Hematopoietic multipotent progenitor cell treated with erythropoietin and hydrocortisone succinate and interleukin-3 and kit ligand, for 6 days (in vitro differentiated cells): ENCODE data around the gene UBAC1.
A peak's percentile ranks its signal among the peaks of the same experiment; 100 is the strongest.
"Not testable (repeated sequence)": the region's sequence is repeated elsewhere in the genome, so short reads cannot be mapped to it uniquely, and the experiment has no call there.

Experiments used
- DNase-seq: peaks from one replicate; pipeline ENCODE4 v3.0.0-alpha.2; 2015

The UBAC1 gene

GRCh38 chr9:135976531-135976930 lies 15.4 kb upstream of the UBAC1 start:
- DNase-seq: no peak

- no peak for DNase-seq
These were observed 14.7 kb upstream of the UBAC1 start for GRCh38 chr9:135975834-135976233.

- no peak for DNase-seq
These were observed 13.0 kb upstream of the UBAC1 start for GRCh38 chr9:135974220-135974573.

GRCh38 chr9:135973277-135974219 lies 12.4 kb upstream of the UBAC1 start:
- peak; percentile 51 for DNase-seq

GRCh38 chr9:135971892-135972291 lies 10.7 kb upstream of the UBAC1 start:
- no peak for DNase-seq

- no peak for DNase-seq
These were observed 10.1 kb upstream of the UBAC1 start for GRCh38 chr9:135971111-135971766.

GRCh38 chr9:135970128-135970815 lies 9.1 kb upstream of the UBAC1 start:
- no peak for DNase-seq

- DNase-seq: no peak
These were observed 8.0 kb upstream of the UBAC1 start for GRCh38 chr9:135969064-135969683.

- no peak for DNase-seq
These were observed 7.4 kb upstream of the UBAC1 start for GRCh38 chr9:135968601-135969000.

GRCh38 chr9:135968083-135968476 lies 6.9 kb upstream of the UBAC1 start:
- no peak for DNase-seq

- DNase-seq: not testable (repeated sequence)
These were observed 5.7 kb upstream of the UBAC1 start for GRCh38 chr9:135966916-135967260.

- DNase-seq: no peak
These were observed 4.1 kb upstream of the UBAC1 start for GRCh38 chr9:135965124-135965756.

- no peak for DNase-seq
These were observed 2.8 kb upstream of the UBAC1 start for GRCh38 chr9:135963938-135964337.

GRCh38 chr9:135963338-135963737 lies 2.2 kb upstream of the UBAC1 start:
- no peak for DNase-seq

GRCh38 chr9:135962696-135963307 lies 1.6 kb upstream of the UBAC1 start:
- DNase-seq: peak; percentile 35

- peak; percentile 67 for DNase-seq
These were observed 880 bp upstream of the UBAC1 start for GRCh38 chr9:135961811-135962695.

- DNase-seq: peak; percentile 33
These were observed 529 bp downstream of the UBAC1 start for GRCh38 chr9:135960411-135961276.

- DNase-seq: peak; percentile 56
These were observed 1.4 kb downstream of the UBAC1 start for GRCh38 chr9:135959814-135960213.

GRCh38 chr9:135958485-135958884 lies 2.7 kb downstream of the UBAC1 start:
- DNase-seq: peak; percentile 32

GRCh38 chr9:135957431-135957830 lies 3.7 kb downstream of the UBAC1 start:
- DNase-seq: no peak
